HepG2 (cell line): Measurements from ENCODE around the gene STX1B. TPM values are rescaled to one million over a fixed set of nuclear protein-coding genes. Genes with fewer than 3 reads are reported as not detected.

Experiments
- ARNT ChIP-seq: fragments of 450-650 bp; IDR thresholded peaks from 2 replicates; pipeline ENCODE4 v1.6.1; 2017
- GTF2F1 ChIP-seq: fragments of 150-350 bp; IDR thresholded peaks from 2 replicates; pipeline ENCODE4 v1.6.1; 2014; ENCODE audit warnings: low read length
- HMGA1 ChIP-seq: sonication (generic); formaldehyde crosslinking; conservative IDR thresholded peaks from 2 replicates; pipeline ENCODE4 v1.4.0; 2020; ENCODE audit warnings: missing genetic modification reagents
- KDM2A ChIP-seq: sonication (generic); formaldehyde crosslinking; IDR thresholded peaks from 2 replicates; pipeline ENCODE4 v1.4.0; 2020; ENCODE audit warnings: low read depth, missing genetic modification reagents, borderline replicate concordance
- MEIS2 ChIP-seq: sonication (generic); formaldehyde crosslinking; IDR thresholded peaks from 2 replicates; pipeline ENCODE4 v1.9.0; 2021; ENCODE audit warnings: mild to moderate bottlenecking, missing genetic modification reagents
- NFE2L2 ChIP-seq: fragments of 150-350 bp; IDR thresholded peaks from 2 replicates; pipeline ENCODE4 v1.6.1; 2014; ENCODE audit warnings: low read length
- NFIC ChIP-seq: IDR thresholded peaks from 2 replicates; pipeline ENCODE4 v1.6.1; 2012; ENCODE audit warnings: mild to moderate bottlenecking, low read length, inconsistent platforms
- POGZ ChIP-seq: sonication (generic); formaldehyde crosslinking; IDR thresholded peaks from 2 replicates; pipeline ENCODE4 v1.4.0; 2020; ENCODE audit warnings: mild to moderate bottlenecking, missing genetic modification reagents
- PRDM15 ChIP-seq: sonication (generic); formaldehyde crosslinking; IDR thresholded peaks from 2 replicates; pipeline ENCODE4 v1.4.0; 2020; ENCODE audit warnings: missing genetic modification reagents
- PREB ChIP-seq: sonication (generic); formaldehyde crosslinking; IDR thresholded peaks from 2 replicates; pipeline ENCODE4 v1.4.0; 2020; ENCODE audit warnings: missing genetic modification reagents
- TCF7L2 ChIP-seq: IDR thresholded peaks from 2 replicates; pipeline ENCODE4 v1.6.1; 2011; ENCODE audit warnings: mild to moderate bottlenecking, low read depth, low read length, moderate library complexity
- TMF1 ChIP-seq: sonication (generic); formaldehyde crosslinking; IDR thresholded peaks from 2 replicates; pipeline ENCODE4 v1.8.1; 2022; ENCODE audit warnings: low read depth, missing genetic modification reagents
- ZFP91 ChIP-seq: sonication (generic); formaldehyde crosslinking; IDR thresholded peaks from 2 replicates; pipeline ENCODE4 v1.9.0; 2022; ENCODE audit warnings: missing genetic modification reagents, mild to moderate bottlenecking, borderline replicate concordance
- ZNF264 ChIP-seq: sonication (generic); formaldehyde crosslinking; IDR thresholded peaks from 2 replicates; pipeline ENCODE4 v1.4.0; 2020; ENCODE audit warnings: missing genetic modification reagents
- polyA plus RNA-seq, 8 experiments: library from polyadenylated mRNA; depleted of rRNA in 3 of 8; stranded (reverse) in 7 of 8; unstranded in 1 of 8; fragments of >200 nt; fragmentation: Illumina TruSeq in 4 of 8; extraction: Trizol in 4 of 8; gene quantifications; 2 replicates each; pipeline versions ENCODE4 v1.2.1 to v1.2.3, GENCODE V29; 2011 to 2016; ENCODE audit warnings: low read depth in 4 of 8, missing spikeins in 1 of 8, mixed read lengths in 1 of 8; ENCODE audit not compliant: insufficient read depth in 1 of 8
- total RNA-seq, 5 experiments: library from RNA; depleted of rRNA; stranded (reverse); fragments of >200 nt; fragmentation: Illumina TruSeq; extraction: Trizol; gene quantifications; 2 replicates each; pipeline ENCODE4 v1.2.3, GENCODE V29; 2016; ENCODE audit warnings: low read depth in 1 of 5
- TF ChIP-seq, protein P1 (sequence below), 2 experiments: fragments of 450-650 bp in 1 of 2; sonication (generic) in 1 of 2; formaldehyde crosslinking in 1 of 2; IDR thresholded peaks; 2 replicates each; pipeline versions ENCODE4 v1.6.1 to v1.8.0; 2016 to 2022; ENCODE audit warnings: antibody characterized with exemption in 1 of 2, mild to moderate bottlenecking in 1 of 2, missing genetic modification reagents in 1 of 2

STX1B gene
- total and polyA plus RNA-seq, 2 of the 13 experiments (the other 11 are each of a cell fraction or from before 2014, with no cell fraction given), result 2.1 to 3.0 TPM

DNA sequence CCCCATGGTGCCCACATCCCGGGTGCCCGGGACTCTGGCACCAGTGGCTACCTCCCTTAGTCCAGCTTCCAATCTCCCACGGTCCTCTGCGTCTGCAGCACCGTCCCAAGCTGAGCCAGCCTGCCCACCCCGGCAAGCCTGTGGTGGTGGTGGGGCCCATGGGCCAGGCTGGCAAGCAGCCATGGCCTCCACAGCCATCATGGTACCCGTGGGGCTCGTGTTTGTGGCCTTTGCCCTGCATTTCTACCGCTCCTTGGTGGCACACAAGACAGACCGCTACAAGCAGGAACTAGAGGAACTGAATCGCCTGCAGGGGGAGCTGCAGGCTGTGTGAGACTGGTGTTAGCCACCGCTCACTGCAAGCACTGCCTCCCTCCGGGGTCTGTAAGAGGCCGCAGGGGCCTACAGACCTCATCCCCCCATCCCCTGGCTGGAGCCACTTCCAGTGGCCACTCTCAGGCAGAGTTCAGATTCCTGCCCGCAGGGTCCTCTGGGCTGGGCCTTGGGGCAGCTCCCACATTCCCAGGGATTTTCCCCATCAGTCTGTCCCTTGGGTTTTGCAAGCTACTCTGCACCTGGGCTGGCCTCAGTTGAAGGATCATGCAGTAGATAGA lies 56.8 kb downstream of the STX1B start (continued):
- no peak for TF ChIP-seq NFE2L2
- TF ChIP-seq TMF1 (CRISPR knock-in tag), result no peak
- no peak for TF ChIP-seq PRDM15 (CRISPR knock-in tag)
- TF ChIP-seq ZNF264, result no peak
- TF ChIP-seq KDM2A (CRISPR knock-in tag), result peak; percentile 89
- TF ChIP-seq, protein P1, sequence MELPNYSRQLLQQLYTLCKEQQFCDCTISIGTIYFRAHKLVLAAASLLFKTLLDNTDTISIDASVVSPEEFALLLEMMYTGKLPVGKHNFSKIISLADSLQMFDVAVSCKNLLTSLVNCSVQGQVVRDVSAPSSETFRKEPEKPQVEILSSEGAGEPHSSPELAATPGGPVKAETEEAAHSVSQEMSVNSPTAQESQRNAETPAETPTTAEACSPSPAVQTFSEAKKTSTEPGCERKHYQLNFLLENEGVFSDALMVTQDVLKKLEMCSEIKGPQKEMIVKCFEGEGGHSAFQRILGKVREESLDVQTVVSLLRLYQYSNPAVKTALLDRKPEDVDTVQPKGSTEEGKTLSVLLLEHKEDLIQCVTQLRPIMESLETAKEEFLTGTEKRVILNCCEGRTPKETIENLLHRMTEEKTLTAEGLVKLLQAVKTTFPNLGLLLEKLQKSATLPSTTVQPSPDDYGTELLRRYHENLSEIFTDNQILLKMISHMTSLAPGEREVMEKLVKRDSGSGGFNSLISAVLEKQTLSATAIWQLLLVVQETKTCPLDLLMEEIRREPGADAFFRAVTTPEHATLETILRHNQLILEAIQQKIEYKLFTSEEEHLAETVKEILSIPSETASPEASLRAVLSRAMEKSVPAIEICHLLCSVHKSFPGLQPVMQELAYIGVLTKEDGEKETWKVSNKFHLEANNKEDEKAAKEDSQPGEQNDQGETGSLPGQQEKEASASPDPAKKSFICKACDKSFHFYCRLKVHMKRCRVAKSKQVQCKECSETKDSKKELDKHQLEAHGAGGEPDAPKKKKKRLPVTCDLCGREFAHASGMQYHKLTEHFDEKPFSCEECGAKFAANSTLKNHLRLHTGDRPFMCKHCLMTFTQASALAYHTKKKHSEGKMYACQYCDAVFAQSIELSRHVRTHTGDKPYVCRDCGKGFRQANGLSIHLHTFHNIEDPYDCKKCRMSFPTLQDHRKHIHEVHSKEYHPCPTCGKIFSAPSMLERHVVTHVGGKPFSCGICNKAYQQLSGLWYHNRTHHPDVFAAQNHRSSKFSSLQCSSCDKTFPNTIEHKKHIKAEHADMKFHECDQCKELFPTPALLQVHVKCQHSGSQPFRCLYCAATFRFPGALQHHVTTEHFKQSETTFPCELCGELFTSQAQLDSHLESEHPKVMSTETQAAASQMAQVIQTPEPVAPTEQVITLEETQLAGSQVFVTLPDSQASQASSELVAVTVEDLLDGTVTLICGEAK (IDR thresholded peaks at IDR 0.05), result no peak
- TF ChIP-seq, protein P1 (CRISPR knock-in tag; IDR thresholded peaks at IDR 0.05), result no peak; the same call in 1 of the 2 replicates
- TF ChIP-seq ZFP91 (CRISPR knock-in tag), result peak; percentile 74; the same call in 1 of the 2 replicates
- TF ChIP-seq MEIS2 (CRISPR knock-in tag), result no peak
- no peak for TF ChIP-seq PREB (CRISPR knock-in tag)
- TF ChIP-seq ARNT, result no peak
- TF ChIP-seq NFIC, result no peak
- TF ChIP-seq POGZ (CRISPR knock-in tag), result no peak
- TF ChIP-seq GTF2F1, result no peak
- TF ChIP-seq TCF7L2, result no peak
- no peak for TF ChIP-seq HMGA1
